HepG2 (cell line): ENCODE data around the gene NAGS. TPM values are rescaled to one million over a fixed set of nuclear protein-coding genes. Genes with fewer than 3 reads are reported as not detected.
"Not testable (repeated sequence)": the region's sequence is repeated elsewhere in the genome, so short reads cannot be mapped to it uniquely, and the experiment has no call there.

Experiments used
- ATAC-seq: fragments of 200-7000 bp; cut with Tn5 transposase; 3 replicates; pipeline ENCODE4 v1.9.1; 2020; ENCODE audit warnings: mild to moderate bottlenecking, moderate library complexity
- BruUV-seq: library from RNA; stranded (reverse); fragments of 400-500 nt; replicated peaks from 2 replicates; lab custom pipeline; 2021; lab: Mats Ljungman, UMichigan
- CTCF ChIA-PET: fragments of 300-600 bp; formaldehyde crosslinking; extraction: SDS; loops from one replicate; lab custom pipeline; 2021; ENCODE audit warnings: low total read pairs, inconsistent platforms, low intra/inter-chr PET ratio; lab: Yijun Ruan, JAX
- POLR2A ChIA-PET: fragments of 350-600 bp; sonication (Branson Sonifier 250); formaldehyde crosslinking; loops from one replicate; lab custom pipeline; 2020; ENCODE audit warnings: antibody characterized with exemption, inconsistent platforms; lab: Yijun Ruan, JAX
- DNase-seq: peaks from one replicate; pipeline ENCODE4 v3.0.0-alpha.2; 2015; ENCODE audit warnings: low spot score
- FAIRE-seq: peaks from 3 replicates; lab custom pipeline; 2011; peaks lifted over from hg19 to GRCh38; lab: Jason Lieb, UNC
- H2AFZ ChIP-seq: one replicate; pipeline ENCODE4 v1.6.1; 2011; ENCODE audit warnings: low read length, inconsistent platforms
- H3K27ac ChIP-seq: fragments of 300-600 bp; 3 replicates; pipeline ENCODE4 v1.8.0; 2011; ENCODE audit warnings: mixed run types, mild to moderate bottlenecking, mixed read lengths, low read length, inconsistent platforms; ENCODE audit not compliant: insufficient read depth; ENCODE audit errors: extremely low read length
- H3K27me3 ChIP-seq, 2 experiments: fragments of 200-600 bp in 1 of 2; 2 replicates in 1 of 2; 3 replicates in 1 of 2; pipeline versions ENCODE4 v1.6.0 to v1.8.0; 2011; ENCODE audit warnings: low read length in 2 of 2, mild to moderate bottlenecking in 2 of 2, moderate library complexity in 2 of 2, inconsistent platforms in 1 of 2; ENCODE audit not compliant: insufficient read depth in 2 of 2, control insufficient read depth in 1 of 2
- H3K36me3 ChIP-seq, 2 experiments: fragments of 200-600 bp in 1 of 2; replicated peaks in 1 of 2; 2 replicates in 1 of 2; 3 replicates in 1 of 2; pipeline versions ENCODE4 v1.5.1 to v1.8.0; 2011; ENCODE audit warnings: low read length in 2 of 2, inconsistent platforms in 1 of 2; ENCODE audit not compliant: insufficient read depth in 2 of 2, control insufficient read depth in 1 of 2
- H3K4me1 ChIP-seq: 2 replicates; pipeline ENCODE4 v1.5.1; 2012; ENCODE audit warnings: low read length, inconsistent platforms; ENCODE audit not compliant: insufficient read depth
- H3K4me2 ChIP-seq: 2 replicates; pipeline ENCODE4 v1.6.0; 2011; ENCODE audit warnings: low read depth, low read length, inconsistent platforms
- H3K4me3 ChIP-seq, 3 experiments: fragments of 200-600 bp in 1 of 3; sonication (generic), shearing (Covaris generic) in 1 of 3; replicated peaks in 1 of 3; 2 replicates each; pipeline ENCODE4 v1.5.1; 2011 to 2016; ENCODE audit warnings: low read length in 3 of 3, inconsistent platforms in 2 of 3, low read depth in 2 of 3, mild to moderate bottlenecking in 2 of 3, control low read depth in 1 of 3, mixed read lengths in 1 of 3; ENCODE audit not compliant: insufficient read depth in 1 of 3
- H3K79me2 ChIP-seq: one replicate; pipeline ENCODE4 v1.6.1; 2011; ENCODE audit warnings: low read length, inconsistent platforms; ENCODE audit not compliant: insufficient read depth
- H3K9ac ChIP-seq: 2 replicates; pipeline ENCODE4 v1.6.0; 2011; ENCODE audit warnings: mild to moderate bottlenecking, low read depth, low read length, inconsistent platforms; ENCODE audit not compliant: insufficient read depth
- H3K9me3 ChIP-seq: 2 replicates; pipeline ENCODE4 v1.5.1; 2012; ENCODE audit warnings: mild to moderate bottlenecking, low read length
- H4K20me1 ChIP-seq: 2 replicates; pipeline ENCODE4 v1.6.0; 2011; ENCODE audit warnings: inconsistent platforms, mild to moderate bottlenecking, low read length, moderate library complexity; ENCODE audit not compliant: insufficient read depth
- FLYWCH1 ChIP-seq: sonication (generic); formaldehyde crosslinking; IDR thresholded peaks from 2 replicates; pipeline ENCODE4 v1.8.1; 2023; ENCODE audit warnings: mild to moderate bottlenecking, missing genetic modification reagents
- KDM1A ChIP-seq: IDR thresholded peaks from 2 replicates; pipeline ENCODE4 v1.6.1; 2016; ENCODE audit warnings: missing compliant biosample characterization
- NR1H2 ChIP-seq: sonication (generic); formaldehyde crosslinking; IDR thresholded peaks from 2 replicates; pipeline ENCODE4 v1.8.1; 2022; ENCODE audit warnings: low read depth, missing genetic modification reagents, borderline replicate concordance
- RBAK ChIP-seq: sonication (generic); formaldehyde crosslinking; IDR thresholded peaks from 2 replicates; pipeline ENCODE4 v1.5.1; 2020; ENCODE audit warnings: mild to moderate bottlenecking, missing genetic modification reagents
- SOX13 ChIP-seq, 3 experiments: fragments of 450-650 bp in 1 of 3; sonication (generic) in 1 of 3; formaldehyde crosslinking in 1 of 3; IDR thresholded peaks in 2 of 3; conservative IDR thresholded peaks in 1 of 3; 2 replicates each; pipeline versions ENCODE4 v1.5.0 to v1.6.1; 2016 to 2020; ENCODE audit warnings: antibody characterized with exemption in 1 of 3, mild to moderate bottlenecking in 1 of 3, missing compliant biosample characterization in 1 of 3, missing genetic modification reagents in 1 of 3, moderate library complexity in 1 of 3
- ZNF546 ChIP-seq: sonication (generic); formaldehyde crosslinking; conservative IDR thresholded peaks from 2 replicates; pipeline ENCODE4 v1.8.1; 2023; ENCODE audit warnings: mild to moderate bottlenecking, missing genetic modification reagents
- ZNF839 ChIP-seq: sonication (generic); formaldehyde crosslinking; IDR thresholded peaks from 2 replicates; pipeline ENCODE4 v1.4.0; 2020; ENCODE audit warnings: missing genetic modification reagents, mild to moderate bottlenecking, borderline replicate concordance
- WGBS: methylation state at CpG from one replicate; pipeline ENCODE4 v1.1.6; 2017; ENCODE audit warnings: low lambda C conversion rate; 5-methylcytosine and 5-hydroxymethylcytosine counted together
- in situ Hi-C: cut with HindIII; loops from 2 replicates; pipeline ENCODE4 v1.10.0; 2017; ENCODE audit warnings: low pct_unique_long_range_greater_than_20kb; ENCODE audit not compliant: extremely low pct_ligation_motif_present
- intact Hi-C: fragments of 100-400 bp; cut with micrococcal nuclease; formaldehyde crosslinking; loops from one replicate; pipeline ENCODE4 v1.10.0; 2022; ENCODE audit not compliant: unreplicated experiment
- polyA plus RNA-seq, 8 experiments: library from polyadenylated mRNA; depleted of rRNA in 3 of 8; stranded (reverse) in 7 of 8; unstranded in 1 of 8; fragments of >200 nt; fragmentation: Illumina TruSeq in 4 of 8; extraction: Trizol in 4 of 8; gene quantifications; 2 replicates each; pipeline versions ENCODE4 v1.2.1 to v1.2.3, GENCODE V29; 2011 to 2016; ENCODE audit warnings: low read depth in 4 of 8, missing spikeins in 1 of 8, mixed read lengths in 1 of 8; ENCODE audit not compliant: insufficient read depth in 1 of 8
- total RNA-seq, 5 experiments: library from RNA; depleted of rRNA; stranded (reverse); fragments of >200 nt; fragmentation: Illumina TruSeq; extraction: Trizol; gene quantifications; 2 replicates each; pipeline ENCODE4 v1.2.3, GENCODE V29; 2016; ENCODE audit warnings: low read depth in 1 of 5

The NAGS gene
- total and polyA plus RNA-seq, 2 of the 13 experiments (the other 11 are each of a cell fraction or from before 2014, with no cell fraction given), result 4.3 to 5.1 TPM

- TF ChIP-seq KDM1A (CRISPR knock-in tag) (no peak), NR1H2 (CRISPR knock-in tag) (no peak), ZNF839 (no peak), FLYWCH1 (CRISPR knock-in tag) (no peak), RBAK (no peak), ZNF546 (no peak), SOX13 (IDR thresholded peaks at IDR 0.05) (no peak), SOX13 (CRISPR knock-in tag; conservative IDR thresholded peaks at IDR 0.05 in 1 of 2, IDR thresholded peaks at IDR 0.05 in 1 of 2) (peak in 1 of 2 experiments; percentile 38; a peak in 2 of 4 replicates)
These were observed 34.1 kb upstream of the NAGS start (continued) for GRCh38 chr17:43970366-43970765.

GRCh38 chr17:43971436-43971835 lies 33.0 kb upstream of the NAGS start:
- ATAC-seq, FAIRE-seq, H2AFZ ChIP-seq, H3K4me2 ChIP-seq, CTCF ChIA-PET, H3K9ac ChIP-seq, H3K79me2 ChIP-seq, H3K27ac ChIP-seq, BruUV-seq, POLR2A ChIA-PET, in situ Hi-C loops, H3K36me3 ChIP-seq, intact Hi-C loops, DNase-seq, H3K9me3 ChIP-seq, H4K20me1 ChIP-seq, H3K4me3 ChIP-seq: not testable (repeated sequence)
- peaks cover 3 to 36% of the 10 kb centered on the region in 2 experiments; a peak in 3 of 5 replicates for H3K27me3 ChIP-seq
- H3K4me1 ChIP-seq, result peaks cover 58% of the 10 kb centered on the region
- WGBS, result 0% methylated on average over 2 of the region's 2 CpGs
